HG03025 (cell line): ENCODE measurements around the gene LILRA2.
"Not testable (repeated sequence)": the region's sequence is repeated elsewhere in the genome, so short reads cannot be mapped to it uniquely, and the experiment has no call there.

ENCODE experiments used
- ATAC-seq: cut with Tn5 transposase; IDR thresholded peaks from one replicate; pipeline ENCODE4 v1.9.1; 2021; ENCODE audit warnings: mild to moderate bottlenecking, moderate library complexity; ENCODE audit not compliant: unreplicated experiment, low FRiP score

Gene LILRA2

GRCh38 chr19:54570316-54570715 is 3.3 kb upstream of the LILRA2 start:
- no peak for ATAC-seq

- ATAC-seq = not testable (repeated sequence)
Observed at GRCh38 chr19:54571715-54572615, 1.6 kb upstream of the LILRA2 start.

- ATAC-seq = no peak
Observed at GRCh38 chr19:54572696-54573311, 786 bp upstream of the LILRA2 start.

GRCh38 chr19:54574051-54574450 is 461 bp downstream of the LILRA2 start:
- no peak for ATAC-seq

GRCh38 chr19:54574527-54575056 is 1.0 kb downstream of the LILRA2 start:
- ATAC-seq = no peak

- ATAC-seq = not testable (repeated sequence)
Observed at GRCh38 chr19:54575205-54575604, 1.6 kb downstream of the LILRA2 start.

GRCh38 chr19:54576411-54576976 is 2.9 kb downstream of the LILRA2 start:
- ATAC-seq = no peak

- ATAC-seq = no peak
Observed at GRCh38 chr19:54577334-54577733, 3.7 kb downstream of the LILRA2 start.

GRCh38 chr19:54578268-54578667 is 4.7 kb downstream of the LILRA2 start:
- ATAC-seq = not testable (repeated sequence)

GRCh38 chr19:54586397-54586796 is 12.8 kb downstream of the LILRA2 start:
- ATAC-seq = no peak

- ATAC-seq = no peak
Observed at GRCh38 chr19:54587026-54587425, 13.4 kb downstream of the LILRA2 start.

- not testable (repeated sequence) for ATAC-seq
Observed at GRCh38 chr19:54593445-54593844, 19.9 kb downstream of the LILRA2 start, which contains the start of gene LILRA1. TSS of gene LILRA1 (plus strand) at chr19:54593632. CDS start at chr19:54594245, 613 bp downstream.

GRCh38 chr19:54593931-54594626 is 20.5 kb downstream of the LILRA2 start:
- not testable (repeated sequence) for ATAC-seq

- ATAC-seq = no peak
Observed at GRCh38 chr19:54594737-54595136, 21.1 kb downstream of the LILRA2 start.

GRCh38 chr19:54595680-54596436 is 22.3 kb downstream of the LILRA2 start:
- ATAC-seq = not testable (repeated sequence)

GRCh38 chr19:54600212-54600611 is 26.6 kb downstream of the LILRA2 start:
- ATAC-seq = no peak

GRCh38 chr19:54606230-54606629 is 32.6 kb downstream of the LILRA2 start:
- ATAC-seq = no peak

- ATAC-seq = no peak
Observed at GRCh38 chr19:54606891-54607784, 33.5 kb downstream of the LILRA2 start.

GRCh38 chr19:54607785-54608150 is 34.2 kb downstream of the LILRA2 start:
- no peak for ATAC-seq
